Mucosa of descending colon (tissue), 3 donors: ENCODE results near the gene DGLUCY. TPM values are rescaled to one million over a fixed set of nuclear protein-coding genes. Genes with fewer than 3 reads are reported as not detected.

Source experiments
- ATAC-seq: fragments of 200-7000 bp; cut with Tn5 transposase; one replicate; pipeline ENCODE4 v1.9.1; 2020; ENCODE audit warnings: mild to moderate bottlenecking, moderate library complexity
- DNase-seq, 3 donors: peaks; one replicate each; pipeline ENCODE4 v3.0.0-alpha.2; 2020
- H3K36me3 ChIP-seq: fragments of 200-600 bp; one replicate; pipeline ENCODE4 v1.8.0; 2021; ENCODE audit warnings: low read depth, mild to moderate bottlenecking
- H3K4me1 ChIP-seq: fragments of 200-600 bp; one replicate; pipeline ENCODE4 v1.8.0; 2021; ENCODE audit warnings: low read depth, mild to moderate bottlenecking
- H3K4me3 ChIP-seq: fragments of 200-600 bp; one replicate; pipeline ENCODE4 v1.8.0; 2021; ENCODE audit warnings: mild to moderate bottlenecking
- H3K9me3 ChIP-seq: fragments of 200-600 bp; one replicate; pipeline ENCODE4 v1.8.0; 2021; ENCODE audit warnings: mild to moderate bottlenecking
- intact Hi-C, 2 donors: fragments of 100-400 bp; cut with DNase I in 1 of 2; cut with micrococcal nuclease in 1 of 2; formaldehyde crosslinking; loops; one replicate each; pipeline versions ENCODE4 v1.11.0 to v1.11.1; 2022; cut with DNase I, micrococcal nuclease
- total RNA-seq, 3 donors: library from RNA; stranded (reverse); fragmentation: NEBNext Ultra II Directional in 2 of 3; extraction: Animal tissue kit (Norgen Biotek cat#: 25700) in 2 of 3; gene quantifications; one replicate each; pipeline versions ENCODE4 v1.2.1 to v1.2.4, GENCODE V29; 2021 to 2023
- TF ChIP-seq, protein P1 (sequence below): fragments of 200-600 bp; IDR thresholded peaks from one replicate; pipeline ENCODE4 v1.8.0; 2022; ENCODE audit warnings: antibody characterized with exemption, mild to moderate bottlenecking
- donor health status: DM: no; HTN: no; CAD: no; lungs with moderate emphysema.
- donor health status: DM: no; HTN: no; CAD: no.
- donor health status: DM: no; HTN: yes; CAD: no.

Gene DGLUCY
- total RNA-seq, 3 donors from 2014 or later, result 94.0 to 149 (median 114) TPM

DNA sequence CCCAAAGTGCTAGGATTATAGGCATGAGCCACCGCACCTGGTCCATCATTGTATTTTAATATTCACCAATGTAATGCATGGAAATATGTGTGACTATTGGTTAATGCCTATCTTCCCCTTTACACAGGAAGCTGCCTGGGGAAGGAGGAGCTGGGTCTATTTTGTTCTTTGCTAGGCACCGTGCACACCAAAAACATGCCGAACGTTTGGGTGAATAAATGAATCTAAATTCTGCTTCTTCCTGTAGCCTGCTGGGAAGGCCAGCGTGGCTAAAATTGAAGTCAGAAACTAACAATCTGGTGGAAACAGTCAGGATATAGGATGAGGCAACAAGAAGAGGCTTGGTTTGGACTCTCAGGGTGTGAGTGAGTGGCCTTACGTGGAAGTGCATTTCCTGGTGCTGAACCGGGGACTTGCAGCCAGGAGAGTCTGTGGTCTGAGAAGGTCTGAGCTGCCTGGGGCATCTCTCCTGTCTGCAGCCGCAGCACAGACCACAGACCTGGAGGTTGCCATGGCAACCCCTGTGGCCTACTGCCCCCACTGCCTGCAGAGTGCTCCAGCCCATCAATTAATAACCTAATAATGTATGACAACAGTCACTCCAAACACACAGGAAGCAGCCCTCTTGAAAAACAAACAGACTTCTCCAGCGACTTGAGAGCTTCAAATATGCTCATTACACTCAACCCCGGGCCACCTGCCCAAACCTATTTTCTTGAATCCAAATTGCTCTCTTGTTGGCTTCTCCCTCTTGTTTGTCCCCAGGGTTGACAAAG, 136.2 kb downstream of the DGLUCY start:
- Histone ChIP-seq H3K36me3 (no peaks in the 10 kb centered on the region), H3K4me3 (no peak overlapping the region), H3K9me3 (no peaks in the 10 kb centered on the region), H3K4me1 (peaks cover 15% of the 10 kb centered on the region)
- TF ChIP-seq, protein P1, sequence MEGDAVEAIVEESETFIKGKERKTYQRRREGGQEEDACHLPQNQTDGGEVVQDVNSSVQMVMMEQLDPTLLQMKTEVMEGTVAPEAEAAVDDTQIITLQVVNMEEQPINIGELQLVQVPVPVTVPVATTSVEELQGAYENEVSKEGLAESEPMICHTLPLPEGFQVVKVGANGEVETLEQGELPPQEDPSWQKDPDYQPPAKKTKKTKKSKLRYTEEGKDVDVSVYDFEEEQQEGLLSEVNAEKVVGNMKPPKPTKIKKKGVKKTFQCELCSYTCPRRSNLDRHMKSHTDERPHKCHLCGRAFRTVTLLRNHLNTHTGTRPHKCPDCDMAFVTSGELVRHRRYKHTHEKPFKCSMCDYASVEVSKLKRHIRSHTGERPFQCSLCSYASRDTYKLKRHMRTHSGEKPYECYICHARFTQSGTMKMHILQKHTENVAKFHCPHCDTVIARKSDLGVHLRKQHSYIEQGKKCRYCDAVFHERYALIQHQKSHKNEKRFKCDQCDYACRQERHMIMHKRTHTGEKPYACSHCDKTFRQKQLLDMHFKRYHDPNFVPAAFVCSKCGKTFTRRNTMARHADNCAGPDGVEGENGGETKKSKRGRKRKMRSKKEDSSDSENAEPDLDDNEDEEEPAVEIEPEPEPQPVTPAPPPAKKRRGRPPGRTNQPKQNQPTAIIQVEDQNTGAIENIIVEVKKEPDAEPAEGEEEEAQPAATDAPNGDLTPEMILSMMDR, result no peak
- DNase-seq (peak in 1 of 3 donors; percentile 70), ATAC-seq (peak; percentile 27)
- intact Hi-C loops, result no loop called here

DNA sequence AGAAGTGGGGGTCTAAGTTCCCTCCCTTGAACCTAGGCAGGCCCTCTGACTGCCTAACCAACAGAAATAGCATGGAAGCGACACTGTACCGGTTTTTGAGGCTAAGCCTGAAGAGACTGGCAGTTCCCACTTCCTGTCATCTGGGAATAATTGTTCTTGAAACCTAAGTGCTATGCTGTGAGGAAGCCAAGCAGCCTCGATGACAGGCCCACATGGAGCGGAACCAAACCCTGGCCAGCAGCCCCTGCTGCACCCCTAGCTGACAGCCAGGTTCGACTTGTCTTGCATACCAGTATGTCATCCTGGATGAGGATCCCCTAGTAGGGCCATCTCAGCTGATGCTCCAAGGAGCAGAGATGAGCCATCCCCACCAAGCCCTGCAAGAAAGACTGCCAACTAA, 137.0 kb downstream of the DGLUCY start:
- TF ChIP-seq, protein P1, result no peak
- Histone ChIP-seq H3K4me1 (peaks cover 15% of the 10 kb centered on the region), H3K9me3 (no peaks in the 10 kb centered on the region), H3K36me3 (no peaks in the 10 kb centered on the region), H3K4me3 (no peak overlapping the region)
- intact Hi-C loops, result no loop called here
- DNase-seq, result peak in 1 of 3 donors; percentile 46
- no peak for ATAC-seq

DNA sequence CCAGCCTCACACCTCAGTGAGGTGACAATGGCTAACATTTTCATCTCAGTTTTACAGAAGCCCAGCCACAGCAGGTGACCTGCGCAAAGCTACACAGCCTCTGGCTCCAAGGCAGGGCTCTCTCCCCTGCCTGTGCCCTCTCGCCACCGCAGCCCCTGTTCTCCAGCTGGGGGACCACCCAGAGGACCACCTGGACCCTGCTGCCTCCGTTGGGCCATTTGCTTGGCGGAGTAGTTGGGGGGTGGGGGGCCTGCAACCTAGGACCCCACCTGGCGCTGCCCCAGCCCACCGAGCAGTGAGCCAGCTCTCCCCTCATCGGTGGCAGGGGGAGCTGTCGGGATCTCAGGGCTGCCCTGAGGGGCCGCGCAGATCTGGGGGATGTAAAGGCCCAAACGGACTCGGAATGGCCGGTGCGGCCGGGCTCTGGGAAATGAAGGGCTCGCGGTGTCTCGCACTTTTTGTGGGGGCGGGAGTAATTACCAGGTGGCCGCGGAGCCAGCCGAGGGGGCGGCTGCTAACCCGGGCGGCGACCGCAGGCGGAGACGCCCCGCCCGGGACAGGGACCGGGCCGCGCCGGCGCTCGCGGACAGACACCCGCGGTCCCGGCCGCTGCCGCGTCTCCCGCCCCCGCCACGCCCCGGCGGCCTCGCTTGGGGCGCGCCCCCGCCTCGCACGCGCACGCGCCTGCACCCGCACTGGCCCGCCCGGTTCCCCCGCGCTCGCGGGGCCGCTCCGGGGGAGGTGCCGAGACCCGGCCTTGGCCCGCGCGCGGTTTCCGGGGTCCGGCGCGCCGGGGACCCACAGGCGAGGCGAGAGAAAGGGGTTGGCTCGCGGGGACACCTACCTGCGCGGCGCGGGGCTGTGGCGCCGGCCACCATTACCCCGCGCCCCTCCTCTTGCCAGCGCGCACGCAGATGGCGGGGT, 139.3 kb downstream of the DGLUCY start:
- DNase-seq (peak; percentile 62 to 80 (median 63)), ATAC-seq (peak; percentile 70)
- intact Hi-C loops, result no loop called here
- Histone ChIP-seq H3K9me3 (no peaks in the 10 kb centered on the region), H3K4me3 (no peak overlapping the region), H3K4me1 (peaks cover 15% of the 10 kb centered on the region), H3K36me3 (no peaks in the 10 kb centered on the region)
- TF ChIP-seq, protein P1, result no peak

DNA sequence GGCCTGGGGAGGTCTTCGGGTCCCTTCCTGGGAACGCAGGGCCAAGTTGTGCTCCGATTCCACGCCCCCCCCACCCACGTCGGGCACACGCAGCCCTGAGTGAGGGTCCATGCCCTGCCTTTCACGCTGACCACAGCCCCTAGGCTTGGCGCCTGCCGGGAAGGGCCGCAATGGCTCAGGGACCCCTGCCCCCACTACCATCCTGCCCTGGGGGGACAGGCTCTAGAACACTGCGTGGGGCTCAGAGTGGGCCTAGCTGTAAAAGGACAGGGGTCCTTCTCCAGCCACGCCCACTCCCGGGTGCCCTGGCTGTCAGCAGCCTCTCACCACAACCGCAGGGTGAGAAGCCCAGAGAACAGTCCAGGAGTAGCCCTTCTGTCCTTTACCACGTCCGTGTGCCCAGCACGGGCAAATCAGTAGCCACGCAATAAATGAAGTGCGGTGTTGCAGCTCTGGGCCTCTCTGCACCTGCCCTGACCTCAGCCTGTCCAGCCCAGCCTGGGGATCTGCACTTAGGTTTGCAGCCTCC, 140.0 kb downstream of the DGLUCY start:
- intact Hi-C loops, result no loop called here
- TF ChIP-seq, protein P1, result no peak
- peaks cover 15% of the 10 kb centered on the region for H3K4me1 ChIP-seq
- H3K9me3 ChIP-seq, result no peaks in the 10 kb centered on the region
- DNase-seq (peak in 2 of 3 donors; percentile 52 to 54), ATAC-seq (peak; percentile 4)
- no peaks in the 10 kb centered on the region for H3K36me3 ChIP-seq
- no peak overlapping the region for H3K4me3 ChIP-seq

DNA sequence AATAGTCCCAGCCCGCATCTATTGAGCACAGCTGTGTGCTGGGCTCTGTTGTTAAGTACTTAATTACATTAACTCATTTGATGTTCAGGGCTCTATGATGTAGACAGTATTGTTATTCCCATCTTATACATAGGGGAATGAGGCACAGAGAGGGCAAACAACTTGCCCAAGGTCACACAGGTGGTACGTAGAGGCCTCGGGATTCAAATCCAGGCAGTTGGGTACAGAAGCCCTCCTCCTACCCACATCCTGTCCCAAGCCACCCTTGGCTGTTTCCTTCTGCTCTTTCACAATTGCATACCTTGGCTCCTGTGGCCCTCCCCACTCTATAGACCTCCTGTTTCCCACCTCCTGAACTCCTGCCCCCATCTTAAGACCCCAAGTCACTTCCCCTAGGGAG, 140.6 kb downstream of the DGLUCY start:
- DNase-seq, result no peak
- TF ChIP-seq, protein P1, result no peak

More for the DNA sequence above, 140.6 kb downstream of the DGLUCY start:
- peak; percentile 40 for ATAC-seq
- Histone ChIP-seq H3K4me3 (no peak overlapping the region), H3K4me1 (peaks cover 15% of the 10 kb centered on the region), H3K36me3 (no peaks in the 10 kb centered on the region), H3K9me3 (no peaks in the 10 kb centered on the region)
- intact Hi-C loops, result no loop called here
